C1 segment of cervical spinal cord (tissue), 14 donors: ENCODE results near the gene TNIP3.

ENCODE experiments used
- DNase-seq, 14 donors: peaks; one replicate each; lab custom pipeline; 2025; lab: John Stamatoyannopoulos, UW

The TNIP3 gene

GRCh38 chr4:121088867-121089266 lies 75.3 kb downstream of the TNIP3 start:
- DNase-seq: no peak
